Esophagus muscularis mucosa (tissue), 4 donors: ENCODE results near the gene TRAK1. TPM values are rescaled to one million over a fixed set of nuclear protein-coding genes. Genes with fewer than 3 reads are reported as not detected.
A peak's percentile ranks its signal among the peaks of the same experiment; 100 is the strongest.

Experiments used
- DNase-seq: peaks from one replicate; pipeline ENCODE4 v3.0.0-alpha.2; 2017; ENCODE audit errors: extremely low spot score
- H3K27ac ChIP-seq, 4 donors: fragments of 200-600 bp; sonication (generic); replicated peaks in 1 of 4; 1 replicate in 3 of 4; 2 replicates in 1 of 4; pipeline ENCODE4 v1.5.1; 2016 to 2019; ENCODE audit warnings: mild to moderate bottlenecking in 1 of 4
- H3K27me3 ChIP-seq, 4 donors: fragments of 200-600 bp; sonication (generic); one replicate each; pipeline versions ENCODE4 v1.5.1 to v1.6.0; 2016 to 2019
- H3K36me3 ChIP-seq, 4 donors: fragments of 200-600 bp; sonication (generic); one replicate each; pipeline ENCODE4 v1.5.1; 2016 to 2019
- H3K4me1 ChIP-seq, 4 donors: fragments of 200-600 bp; sonication (generic); one replicate each; pipeline ENCODE4 v1.5.1; 2016 to 2019
- H3K4me3 ChIP-seq, 4 donors: fragments of 200-600 bp; sonication (generic); 1 replicate in 2 of 4; 2 replicates in 2 of 4; pipeline ENCODE4 v1.5.1; 2016 to 2019; ENCODE audit warnings: mild to moderate bottlenecking in 4 of 4, moderate library complexity in 1 of 4
- H3K9me3 ChIP-seq, 4 donors: fragments of 200-600 bp; sonication (generic); 1 replicate in 3 of 4; 2 replicates in 1 of 4; pipeline ENCODE4 v1.5.1; 2016 to 2019
- CTCF ChIP-seq, 3 experiments: fragments of 200-600 bp in 2 of 3; fragments of 450-650 bp in 1 of 3; sonication (generic) in 2 of 3; IDR thresholded peaks; one replicate each; pipeline ENCODE4 v1.5.1; 2017 to 2019; ENCODE audit warnings: antibody characterized with exemption in 3 of 3, mild to moderate bottlenecking in 2 of 3, moderate library complexity in 1 of 3
- EP300 ChIP-seq: sonication (generic); formaldehyde crosslinking; IDR thresholded peaks from one replicate; pipeline ENCODE4 v1.6.1; 2017; ENCODE audit warnings: antibody characterized with exemption
- POLR2A ChIP-seq: fragments of 450-650 bp; IDR thresholded peaks from one replicate; pipeline ENCODE4 v1.6.1; 2017; ENCODE audit warnings: antibody characterized with exemption, moderate library complexity, mild to moderate bottlenecking, low read depth
- POLR2AphosphoS5 ChIP-seq, 2 donors: sonication (generic); formaldehyde crosslinking; IDR thresholded peaks; one replicate each; pipeline ENCODE4 v1.6.1; 2017; ENCODE audit warnings: antibody characterized with exemption in 2 of 2
- WGBS: methylation state at CpG from one replicate; pipeline ENCODE4 v1.1.5; 2018; 5-methylcytosine and 5-hydroxymethylcytosine counted together
- intact Hi-C: fragments of 100-400 bp; cut with DNase I; formaldehyde crosslinking; loops from one replicate; pipeline ENCODE4 v1.15.1; 2023
- total RNA-seq, 4 donors: library from RNA; depleted of rRNA; stranded (reverse); fragments of >200 nt; gene quantifications; one replicate each; pipeline versions ENCODE4 v1.1.0 to v1.2.1, GENCODE V29; 2016

TRAK1 gene
- total RNA-seq, 4 donors from 2014 or later = 45.7 to 74.8 (median 57.7) TPM

- H3K9me3 ChIP-seq = no peaks in the 10 kb centered on the region
- no peak for DNase-seq
- H3K27ac ChIP-seq = no peak overlapping the region
- H3K4me3 ChIP-seq = no peak overlapping the region
- peaks cover 9 to 29% (median 17%) of the 10 kb centered on the region in 4 donors for H3K36me3 ChIP-seq
- peaks cover 30 to 37% (median 33%) of the 10 kb centered on the region in 4 donors for H3K4me1 ChIP-seq
- intact Hi-C loops = no loop called here
- H3K27me3 ChIP-seq = no peaks in the 10 kb centered on the region
- TF ChIP-seq EP300 (no peak), CTCF (IDR thresholded peaks at IDR 0.05) (no peak), POLR2A (no peak), POLR2AphosphoS5 (IDR thresholded peaks at IDR 0.05) (no peak)
- WGBS = 97% methylated on average over 3 of the region's 3 CpGs
These were observed 36.1 kb downstream of the TRAK1 start for GRCh38 chr3:42127226-42127625.

- intact Hi-C loops = no loop called here
- TF ChIP-seq EP300 = no peak
- no peak for TF ChIP-seq POLR2AphosphoS5 (IDR thresholded peaks at IDR 0.05)
- no peak for TF ChIP-seq CTCF (IDR thresholded peaks at IDR 0.05)
- no peak for TF ChIP-seq POLR2A
- no peak for DNase-seq
- no peak overlapping the region for H3K4me3 ChIP-seq
- peaks cover 9 to 29% (median 17%) of the 10 kb centered on the region in 4 donors for H3K36me3 ChIP-seq
- H3K27ac ChIP-seq = peak overlapping the region in 1 of 4 donors; percentile 8
- H3K9me3 ChIP-seq = no peaks in the 10 kb centered on the region
- H3K4me1 ChIP-seq = peaks cover 17 to 25% (median 20%) of the 10 kb centered on the region in 4 donors
- 42% methylated on average over 1 of the region's 1 CpG for WGBS
- H3K27me3 ChIP-seq = no peaks in the 10 kb centered on the region
These were observed 37.4 kb downstream of the TRAK1 start for GRCh38 chr3:42128526-42128925.

GRCh38 chr3:42129014-42129953, 38.1 kb downstream of the TRAK1 start:
- Histone ChIP-seq H3K4me3 (no peak overlapping the region), H3K36me3 (peaks cover 9 to 29% (median 17%) of the 10 kb centered on the region in 4 donors), H3K27ac (peak overlapping the region in 1 of 4 donors; percentile 8), H3K27me3 (no peaks in the 10 kb centered on the region), H3K4me1 (peaks cover 10 to 20% (median 17%) of the 10 kb centered on the region in 4 donors), H3K9me3 (no peaks in the 10 kb centered on the region)
- WGBS = 70% methylated on average over 18 of the region's 18 CpGs
- intact Hi-C loops = no loop called here
- TF ChIP-seq POLR2A (no peak), POLR2AphosphoS5 (IDR thresholded peaks at IDR 0.05) (peak in 1 of 2 donors; percentile 22)
- DNase-seq = no peak

- peaks cover 10 to 20% (median 17%) of the 10 kb centered on the region in 4 donors for H3K4me1 ChIP-seq
- H3K4me3 ChIP-seq = no peak overlapping the region
- H3K9me3 ChIP-seq = no peaks in the 10 kb centered on the region
- TF ChIP-seq POLR2A (no peak), CTCF (IDR thresholded peaks at IDR 0.05) (no peak), POLR2AphosphoS5 (IDR thresholded peaks at IDR 0.05) (no peak), EP300 (no peak)
- no peak overlapping the region for H3K27ac ChIP-seq
- 94% methylated on average over 1 of the region's 1 CpG for WGBS
- no peak for DNase-seq
- H3K27me3 ChIP-seq = no peaks in the 10 kb centered on the region
- peaks cover 9 to 29% (median 17%) of the 10 kb centered on the region in 4 donors for H3K36me3 ChIP-seq
- intact Hi-C loops = no loop called here
These were observed 38.8 kb downstream of the TRAK1 start for GRCh38 chr3:42130007-42130328.

GRCh38 chr3:42130329-42131070, 39.3 kb downstream of the TRAK1 start:
- no peaks in the 10 kb centered on the region for H3K27me3 ChIP-seq
- no peaks in the 10 kb centered on the region for H3K9me3 ChIP-seq
- H3K36me3 ChIP-seq = peaks cover 6 to 24% (median 13%) of the 10 kb centered on the region in 4 donors
- 90% methylated on average over 8 of the region's 8 CpGs for WGBS
- H3K27ac ChIP-seq = no peak overlapping the region
- intact Hi-C loops = no loop called here
- H3K4me3 ChIP-seq = no peak overlapping the region
- DNase-seq = no peak
- peaks cover 10 to 24% (median 18%) of the 10 kb centered on the region in 4 donors for H3K4me1 ChIP-seq
- TF ChIP-seq POLR2A (no peak), CTCF (IDR thresholded peaks at IDR 0.05) (no peak), POLR2AphosphoS5 (IDR thresholded peaks at IDR 0.05) (no peak), EP300 (no peak)
